ENCODE data around the gene DPPA3. TPM values are rescaled to one million over a fixed set of nuclear protein-coding genes. Genes with fewer than 3 reads are reported as not detected.
"Not testable (repeated sequence)": the region's sequence is repeated elsewhere in the genome, so short reads cannot be mapped to it uniquely, and the experiment has no call there.

Gene DPPA3
- polyA plus RNA-seq = not detected
- long read RNA-seq, donor 1 = 0 reads
- long read RNA-seq, donor 2 = 0 reads
- long read RNA-seq, donor 3 = 0 reads
- long read RNA-seq, donor 4 = 0 reads
- long read RNA-seq, donor 5 = 0 reads
- long read RNA-seq, donor 6 = 0 reads
- long read RNA-seq, donor 7 = 0 reads
- long read RNA-seq, donor 8 = 0 reads
- long read RNA-seq, donor 9 = 0 reads
- long read RNA-seq, donor 10 = 0 reads
- long read RNA-seq, donor 11 = 0 reads

DNA sequence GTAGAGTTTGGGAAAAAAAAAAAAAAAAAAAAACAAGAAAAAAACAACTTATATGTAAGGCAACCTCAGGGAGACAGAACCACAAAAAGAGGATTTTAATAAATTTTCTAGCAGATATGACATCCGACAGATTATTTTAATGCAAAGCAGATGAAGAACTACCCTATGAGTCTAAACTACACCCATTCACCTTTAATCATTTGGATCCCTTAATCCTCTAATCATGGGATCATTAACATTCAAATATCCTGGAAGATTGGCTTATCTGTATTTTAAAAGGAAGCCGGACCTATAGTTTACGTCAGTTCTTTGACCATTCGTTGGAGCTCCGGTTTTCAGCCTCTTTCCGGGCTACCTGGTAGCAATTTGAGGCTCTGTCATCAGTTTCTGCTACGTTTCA lies at the start of gene DPPA3:
Gene DPPA3, plus strand, starts transcription at position 301 of the 400 bp plus-strand sequence. CDS start 138 bp downstream, outside the sequence.
- Histone ChIP-seq H3K4me3 (ENCODE audit: low read length) (no peak within 1 kb of the TSS), H3K9me3 (ENCODE audit: control insufficient read depth, low read depth, low read length) (peaks cover 3% of the 10 kb centered on the region), H3K27ac (ENCODE audit: low read length) (no peak within 1 kb of the TSS), H3K27me3 (ENCODE audit: control insufficient read depth, insufficient read depth, low read length) (no peaks in the 10 kb centered on the region), H3K4me1 (ENCODE audit: control insufficient read depth, insufficient read depth, low read length) (no peaks in the 10 kb centered on the region), H3K36me3 (ENCODE audit: control insufficient read depth, insufficient read depth, low read length) (no peaks in the 10 kb centered on the region)
- WGBS (ENCODE audit: insufficient coverage, low lambda C conversion rate) = no CpG with 5 or more reads among the region's 7 CpGs
- no peak for DNase-seq

- Histone ChIP-seq H3K27ac (ENCODE audit: low read length) (no peak overlapping the region), H3K27me3 (ENCODE audit: control insufficient read depth, insufficient read depth, low read length) (no peaks in the 10 kb centered on the region), H3K4me3 (ENCODE audit: low read length) (no peak overlapping the region), H3K9me3 (ENCODE audit: control insufficient read depth, low read depth, low read length) (no peaks in the 10 kb centered on the region), H3K36me3 (ENCODE audit: control insufficient read depth, insufficient read depth, low read length) (no peaks in the 10 kb centered on the region), H3K4me1 (ENCODE audit: control insufficient read depth, insufficient read depth, low read length) (no peaks in the 10 kb centered on the region)
- no CpG with 5 or more reads among the region's 5 CpGs for WGBS (ENCODE audit: insufficient coverage, low lambda C conversion rate)
- DNase-seq = no peak
These were observed 49.5 kb upstream of the DPPA3 start for GRCh38 chr12:7661741-7662140.

DNA sequence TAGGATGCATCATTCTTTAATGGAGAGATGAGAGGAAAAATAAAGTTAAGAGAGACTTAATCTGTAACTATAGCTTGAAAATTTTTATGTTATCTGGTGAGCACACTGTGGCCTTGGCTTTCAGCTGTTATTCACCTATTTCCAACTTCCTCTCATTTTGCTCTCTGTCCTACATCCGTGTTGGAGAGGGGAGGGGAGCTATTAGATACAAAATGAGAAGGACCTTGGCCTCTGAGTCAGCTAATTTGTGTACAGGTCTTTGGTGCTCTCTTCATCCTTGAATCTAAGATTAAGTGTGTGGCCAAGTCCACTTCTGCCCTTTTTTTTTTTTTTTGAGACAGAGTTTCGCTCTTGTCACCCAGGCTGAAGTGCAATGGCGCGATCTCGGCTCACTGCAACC lies 44.6 kb upstream of the DPPA3 start:
- H3K27ac ChIP-seq (ENCODE audit: low read length) = peak overlapping the region; percentile 86
- no CpG with 5 or more reads among the region's 5 CpGs for WGBS (ENCODE audit: insufficient coverage, low lambda C conversion rate)
- H3K9me3 ChIP-seq (ENCODE audit: control insufficient read depth, low read depth, low read length) = no peaks in the 10 kb centered on the region
- peaks cover 18% of the 10 kb centered on the region for H3K4me1 ChIP-seq (ENCODE audit: control insufficient read depth, insufficient read depth, low read length)
- no peaks in the 10 kb centered on the region for H3K27me3 ChIP-seq (ENCODE audit: control insufficient read depth, insufficient read depth, low read length)
- peak; percentile 90 to 96 for DNase-seq
- no peak overlapping the region for H3K4me3 ChIP-seq (ENCODE audit: low read length)
- no peaks in the 10 kb centered on the region for H3K36me3 ChIP-seq (ENCODE audit: control insufficient read depth, insufficient read depth, low read length)

DNA sequence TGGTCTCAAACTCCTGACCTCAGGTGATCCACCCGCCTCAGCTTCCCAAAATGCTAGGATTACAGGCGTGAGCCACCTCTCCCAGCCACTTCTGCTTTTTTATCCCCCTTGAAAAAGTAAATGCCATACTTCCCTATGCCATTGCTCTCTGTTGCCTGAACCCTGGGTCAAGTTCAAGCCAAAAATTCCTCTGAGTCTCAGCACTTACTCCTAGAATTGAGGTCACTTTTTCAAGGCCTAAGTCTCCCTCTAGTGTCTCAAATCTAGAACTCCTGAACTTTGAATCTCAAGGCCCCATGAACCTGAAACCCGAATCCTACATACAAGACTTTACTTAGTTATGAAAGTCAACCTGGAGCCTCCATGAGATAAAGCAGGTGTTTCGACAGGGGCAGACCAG lies 44.1 kb upstream of the DPPA3 start:
- peaks cover 18% of the 10 kb centered on the region for H3K4me1 ChIP-seq (ENCODE audit: control insufficient read depth, insufficient read depth, low read length)
- H3K27me3 ChIP-seq (ENCODE audit: control insufficient read depth, insufficient read depth, low read length) = no peaks in the 10 kb centered on the region
- WGBS (ENCODE audit: insufficient coverage, low lambda C conversion rate) = 100% methylated on average over 2 of the region's 4 CpGs
- no peak overlapping the region for H3K4me3 ChIP-seq (ENCODE audit: low read length)
- peak in 1 of 2 donors; percentile 59 for DNase-seq
- peak overlapping the region; percentile 69 for H3K27ac ChIP-seq (ENCODE audit: low read length)
- H3K9me3 ChIP-seq (ENCODE audit: control insufficient read depth, low read depth, low read length) = no peaks in the 10 kb centered on the region
- no peaks in the 10 kb centered on the region for H3K36me3 ChIP-seq (ENCODE audit: control insufficient read depth, insufficient read depth, low read length)

GRCh38 chr12:7668171-7668570 lies 43.1 kb upstream of the DPPA3 start:
- Histone ChIP-seq H3K27me3 (ENCODE audit: control insufficient read depth, insufficient read depth, low read length) (no peaks in the 10 kb centered on the region), H3K9me3 (ENCODE audit: control insufficient read depth, low read depth, low read length) (no peaks in the 10 kb centered on the region), H3K27ac (ENCODE audit: low read length) (peak overlapping the region; percentile 69), H3K4me1 (ENCODE audit: control insufficient read depth, insufficient read depth, low read length) (peaks cover 18% of the 10 kb centered on the region), H3K4me3 (ENCODE audit: low read length) (no peak overlapping the region), H3K36me3 (ENCODE audit: control insufficient read depth, insufficient read depth, low read length) (no peaks in the 10 kb centered on the region)
- no CpG with 5 or more reads among the region's 5 CpGs for WGBS (ENCODE audit: insufficient coverage, low lambda C conversion rate)
- peak; percentile 41 to 79 for DNase-seq

GRCh38 chr12:7675455-7675854 lies 35.8 kb upstream of the DPPA3 start:
- no CpG with 5 or more reads among the region's 6 CpGs for WGBS (ENCODE audit: insufficient coverage, low lambda C conversion rate)
- not testable (repeated sequence) for DNase-seq; H3K4me3 ChIP-seq (ENCODE audit: low read length); H3K4me1 ChIP-seq (ENCODE audit: control insufficient read depth, insufficient read depth, low read length); H3K27me3 ChIP-seq (ENCODE audit: control insufficient read depth, insufficient read depth, low read length); H3K27ac ChIP-seq (ENCODE audit: low read length); H3K36me3 ChIP-seq (ENCODE audit: control insufficient read depth, insufficient read depth, low read length); H3K9me3 ChIP-seq (ENCODE audit: control insufficient read depth, low read depth, low read length)

- WGBS (ENCODE audit: insufficient coverage, low lambda C conversion rate) = no CpG with 5 or more reads among the region's 9 CpGs
- not testable (repeated sequence) for DNase-seq; H3K36me3 ChIP-seq (ENCODE audit: control insufficient read depth, insufficient read depth, low read length); H3K27ac ChIP-seq (ENCODE audit: low read length); H3K27me3 ChIP-seq (ENCODE audit: control insufficient read depth, insufficient read depth, low read length); H3K4me3 ChIP-seq (ENCODE audit: low read length); H3K4me1 ChIP-seq (ENCODE audit: control insufficient read depth, insufficient read depth, low read length); H3K9me3 ChIP-seq (ENCODE audit: control insufficient read depth, low read depth, low read length)
These were observed 33.8 kb upstream of the DPPA3 start for GRCh38 chr12:7677432-7677888.

- no peak for DNase-seq
- no peak overlapping the region for H3K4me3 ChIP-seq (ENCODE audit: low read length)
- H3K36me3 ChIP-seq (ENCODE audit: control insufficient read depth, insufficient read depth, low read length) = no peaks in the 10 kb centered on the region
- H3K4me1 ChIP-seq (ENCODE audit: control insufficient read depth, insufficient read depth, low read length) = no peaks in the 10 kb centered on the region
- no peak overlapping the region for H3K27ac ChIP-seq (ENCODE audit: low read length)
- H3K9me3 ChIP-seq (ENCODE audit: control insufficient read depth, low read depth, low read length) = no peaks in the 10 kb centered on the region
- H3K27me3 ChIP-seq (ENCODE audit: control insufficient read depth, insufficient read depth, low read length) = no peaks in the 10 kb centered on the region
- WGBS (ENCODE audit: insufficient coverage, low lambda C conversion rate) = no CpG with 5 or more reads among the region's 8 CpGs
These were observed 32.5 kb upstream of the DPPA3 start for GRCh38 chr12:7678744-7679143.

- no peak for DNase-seq
- no peak overlapping the region for H3K27ac ChIP-seq (ENCODE audit: low read length)
- H3K36me3 ChIP-seq (ENCODE audit: control insufficient read depth, insufficient read depth, low read length) = no peaks in the 10 kb centered on the region
- no peaks in the 10 kb centered on the region for H3K27me3 ChIP-seq (ENCODE audit: control insufficient read depth, insufficient read depth, low read length)
- H3K4me3 ChIP-seq (ENCODE audit: low read length) = no peak overlapping the region
- H3K4me1 ChIP-seq (ENCODE audit: control insufficient read depth, insufficient read depth, low read length) = no peaks in the 10 kb centered on the region
- H3K9me3 ChIP-seq (ENCODE audit: control insufficient read depth, low read depth, low read length) = no peaks in the 10 kb centered on the region
- 93% methylated on average over 2 of the region's 9 CpGs for WGBS (ENCODE audit: insufficient coverage, low lambda C conversion rate)
These were observed 31.8 kb upstream of the DPPA3 start for GRCh38 chr12:7679251-7680045.

GRCh38 chr12:7681535-7681934 lies 29.7 kb upstream of the DPPA3 start:
- Histone ChIP-seq H3K9me3 (ENCODE audit: control insufficient read depth, low read depth, low read length) (no peaks in the 10 kb centered on the region), H3K4me3 (ENCODE audit: low read length) (no peak overlapping the region), H3K27ac (ENCODE audit: low read length) (no peak overlapping the region), H3K36me3 (ENCODE audit: control insufficient read depth, insufficient read depth, low read length) (no peaks in the 10 kb centered on the region), H3K27me3 (ENCODE audit: control insufficient read depth, insufficient read depth, low read length) (no peaks in the 10 kb centered on the region), H3K4me1 (ENCODE audit: control insufficient read depth, insufficient read depth, low read length) (no peaks in the 10 kb centered on the region)
- no CpG with 5 or more reads among the region's 2 CpGs for WGBS (ENCODE audit: insufficient coverage, low lambda C conversion rate)
- DNase-seq = no peak
